ENCODE results near the gene CDR2.

The CDR2 gene

GRCh38 chr16:22348291-22348690 lies 26.1 kb downstream of the CDR2 start:
- no peak for TF ChIP-seq CTCF (IDR thresholded peaks at IDR 0.05; ENCODE audit: low read depth, low read length)
- peaks cover 59% of the 10 kb centered on the region for H3K36me3 ChIP-seq

GRCh38 chr16:22347100-22347820 lies 27.2 kb downstream of the CDR2 start:
- no peaks in the 10 kb centered on the region for H3K9me3 ChIP-seq (ENCODE audit: severe bottlenecking)
- no peaks in the 10 kb centered on the region for H3K27me3 ChIP-seq (ENCODE audit: insufficient read depth, low read depth, severe bottlenecking)
- DNase-seq, result no peak
- peaks cover 59% of the 10 kb centered on the region for H3K36me3 ChIP-seq
- TF ChIP-seq CTCF (IDR thresholded peaks at IDR 0.05; ENCODE audit: low read depth, low read length), result no peak
- H3K27ac ChIP-seq, result no peak overlapping the region
- H3K4me3 ChIP-seq (ENCODE audit: low read depth, low read length), result no peak overlapping the region

More at GRCh38 chr16:22348291-22348690, 26.1 kb downstream of the CDR2 start:
- H3K4me3 ChIP-seq (ENCODE audit: low read depth, low read length), result no peak overlapping the region
- no peak for DNase-seq
- H3K27ac ChIP-seq, result no peak overlapping the region
- H3K27me3 ChIP-seq (ENCODE audit: insufficient read depth, low read depth, severe bottlenecking), result no peaks in the 10 kb centered on the region
- no peaks in the 10 kb centered on the region for H3K9me3 ChIP-seq (ENCODE audit: severe bottlenecking)

DNA sequence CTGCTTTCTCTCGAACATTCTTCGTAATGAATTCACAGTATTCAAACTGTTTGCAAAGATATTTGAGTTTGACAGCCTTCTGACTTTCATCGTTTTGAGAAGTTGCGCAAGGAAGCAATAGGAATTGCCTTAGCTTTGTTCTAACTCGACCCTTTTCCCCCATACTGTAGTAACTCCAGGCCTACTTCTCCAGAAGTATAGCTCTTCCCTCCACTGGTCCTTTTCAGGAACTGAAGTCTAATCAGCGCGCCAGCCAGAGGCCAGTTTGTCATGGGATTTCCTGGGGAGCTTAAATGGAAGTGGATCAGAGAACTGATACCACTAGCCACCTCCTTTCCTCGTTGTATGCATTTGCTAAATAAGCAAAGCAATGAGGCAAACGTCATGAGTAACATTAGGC lies 27.9 kb downstream of the CDR2 start:
- DNase-seq, result no peak
- Histone ChIP-seq H3K36me3 (peaks cover 54% of the 10 kb centered on the region), H3K4me3 (ENCODE audit: low read depth, low read length) (no peak overlapping the region), H3K9me3 (ENCODE audit: severe bottlenecking) (no peaks in the 10 kb centered on the region), H3K27me3 (ENCODE audit: insufficient read depth, low read depth, severe bottlenecking) (no peaks in the 10 kb centered on the region), H3K27ac (no peak overlapping the region)
- no peak for TF ChIP-seq CTCF (IDR thresholded peaks at IDR 0.05; ENCODE audit: low read depth, low read length)

- no peak overlapping the region for H3K27ac ChIP-seq
- H3K4me3 ChIP-seq (ENCODE audit: low read depth, low read length), result no peak overlapping the region
- no peak for TF ChIP-seq CTCF (IDR thresholded peaks at IDR 0.05; ENCODE audit: low read depth, low read length)
- DNase-seq, result no peak
- no peaks in the 10 kb centered on the region for H3K27me3 ChIP-seq (ENCODE audit: insufficient read depth, low read depth, severe bottlenecking)
- H3K9me3 ChIP-seq (ENCODE audit: severe bottlenecking), result peaks cover 13% of the 10 kb centered on the region
- peaks cover 15% of the 10 kb centered on the region for H3K36me3 ChIP-seq
Measured at GRCh38 chr16:22342082-22342481, 32.3 kb downstream of the CDR2 start.

GRCh38 chr16:22340945-22341344 lies 33.5 kb downstream of the CDR2 start:
- Histone ChIP-seq H3K27me3 (ENCODE audit: insufficient read depth, low read depth, severe bottlenecking) (no peaks in the 10 kb centered on the region), H3K36me3 (peaks cover 11% of the 10 kb centered on the region), H3K4me3 (ENCODE audit: low read depth, low read length) (no peak overlapping the region), H3K27ac (no peak overlapping the region), H3K9me3 (ENCODE audit: severe bottlenecking) (peaks cover 20% of the 10 kb centered on the region)
- DNase-seq, result no peak
- no peak for TF ChIP-seq CTCF (IDR thresholded peaks at IDR 0.05; ENCODE audit: low read depth, low read length)
